Mammary epithelial cell (primary cell): ENCODE results near the gene OR52I2.

Experiments used
- CTCF ChIP-seq, 2 donors: IDR thresholded peaks in 1 of 2; conservative IDR thresholded peaks in 1 of 2; 2 replicates each; pipeline ENCODE4 v1.5.1; 2011 to 2012; ENCODE audit warnings: inconsistent platforms in 2 of 2, low read length in 2 of 2, mild to moderate bottlenecking in 2 of 2, control low read depth in 1 of 2, low read depth in 1 of 2; ENCODE audit not compliant: insufficient read depth in 1 of 2; ENCODE audit errors: extremely low read depth in 1 of 2
- EZH2 ChIP-seq: IDR thresholded peaks from 2 replicates; pipeline ENCODE4 v1.6.1; 2012; ENCODE audit warnings: low read length, inconsistent platforms, borderline replicate concordance

DNA sequence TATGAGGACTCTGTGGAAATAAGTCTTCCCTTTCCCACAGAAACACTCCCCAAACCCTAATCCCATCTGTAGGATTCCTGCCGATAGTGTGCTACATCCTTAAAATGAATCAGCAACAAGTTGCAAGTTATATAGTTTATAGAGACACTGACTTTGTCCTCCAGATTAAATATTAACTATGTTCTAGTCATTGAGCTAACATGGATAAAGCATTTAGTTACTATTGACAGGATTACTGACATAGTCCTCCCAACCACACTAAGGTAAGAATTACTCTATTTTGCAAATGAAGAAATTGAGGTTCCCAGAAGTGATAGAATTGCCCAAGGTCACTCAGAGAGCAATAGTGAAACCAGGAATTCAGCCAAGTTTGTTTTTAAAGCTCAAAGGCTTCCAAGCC, 34.7 kb upstream of the OR52I2 start:
- TF ChIP-seq CTCF (conservative IDR thresholded peaks at IDR 0.05 in 1 of 2, IDR thresholded peaks at IDR 0.05 in 1 of 2; ENCODE audit: extremely low read depth in 1 of 2, insufficient read depth in 1 of 2, low read depth in 1 of 2, low read length in 2 of 2): no peak
- no peak for TF ChIP-seq EZH2
